Measurements from ENCODE around the gene KCNJ9. TPM values are rescaled to one million over a fixed set of nuclear protein-coding genes. Genes with fewer than 3 reads are reported as not detected.

KCNJ9 gene
- total RNA-seq, 1 experiment from 2014 or later: 0.09 TPM

DNA sequence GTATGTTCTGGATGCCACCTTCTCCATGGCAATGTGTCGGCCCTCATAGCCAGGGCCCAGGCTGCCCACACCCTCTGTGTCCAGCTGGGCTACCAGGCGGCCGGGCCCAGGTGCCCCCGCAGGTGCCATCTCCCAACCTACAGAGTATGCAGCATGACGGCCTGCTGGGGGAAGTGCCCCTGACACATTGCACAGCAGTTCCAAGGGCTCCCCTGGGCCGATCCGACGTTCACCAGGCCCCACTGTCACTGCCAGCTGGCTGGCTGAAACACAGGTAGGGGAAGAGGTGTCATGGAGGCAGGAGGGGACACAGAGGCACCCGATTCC, 11.7 kb downstream of the KCNJ9 start:
- no CpG with 5 or more reads among the region's 9 CpGs for WGBS (ENCODE audit: extremely low coverage, insufficient read length, low lambda C conversion rate)
- TF ChIP-seq, protein P1, sequence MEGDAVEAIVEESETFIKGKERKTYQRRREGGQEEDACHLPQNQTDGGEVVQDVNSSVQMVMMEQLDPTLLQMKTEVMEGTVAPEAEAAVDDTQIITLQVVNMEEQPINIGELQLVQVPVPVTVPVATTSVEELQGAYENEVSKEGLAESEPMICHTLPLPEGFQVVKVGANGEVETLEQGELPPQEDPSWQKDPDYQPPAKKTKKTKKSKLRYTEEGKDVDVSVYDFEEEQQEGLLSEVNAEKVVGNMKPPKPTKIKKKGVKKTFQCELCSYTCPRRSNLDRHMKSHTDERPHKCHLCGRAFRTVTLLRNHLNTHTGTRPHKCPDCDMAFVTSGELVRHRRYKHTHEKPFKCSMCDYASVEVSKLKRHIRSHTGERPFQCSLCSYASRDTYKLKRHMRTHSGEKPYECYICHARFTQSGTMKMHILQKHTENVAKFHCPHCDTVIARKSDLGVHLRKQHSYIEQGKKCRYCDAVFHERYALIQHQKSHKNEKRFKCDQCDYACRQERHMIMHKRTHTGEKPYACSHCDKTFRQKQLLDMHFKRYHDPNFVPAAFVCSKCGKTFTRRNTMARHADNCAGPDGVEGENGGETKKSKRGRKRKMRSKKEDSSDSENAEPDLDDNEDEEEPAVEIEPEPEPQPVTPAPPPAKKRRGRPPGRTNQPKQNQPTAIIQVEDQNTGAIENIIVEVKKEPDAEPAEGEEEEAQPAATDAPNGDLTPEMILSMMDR (conservative IDR thresholded peaks at IDR 0.05): no peak
- Histone ChIP-seq H4K20me1 (ENCODE audit: control insufficient read depth, insufficient read depth, insufficient read length) (no peaks in the 10 kb centered on the region), H2BK15ac (ENCODE audit: low read depth, low read length) (no peak overlapping the region), H2BK20ac (ENCODE audit: low read depth, low read length, poor library complexity, severe bottlenecking) (no peak overlapping the region), H3K27me3 (ENCODE audit: insufficient read depth, low read length) (no peaks in the 10 kb centered on the region), H3K79me2 (ENCODE audit: insufficient read depth, low read length) (peaks cover 3% of the 10 kb centered on the region; the same call in 1 of the 2 replicates), H3K9me3 (ENCODE audit: control insufficient read depth, low read depth, low read length) (no peaks in the 10 kb centered on the region), H3K23me2 (ENCODE audit: insufficient read length, low read depth, low read length, poor library complexity, severe bottlenecking) (peaks cover 6% of the 10 kb centered on the region), H2BK12ac (ENCODE audit: insufficient read length, low read depth, low read length) (no peak overlapping the region), H2BK120ac (ENCODE audit: low read depth, low read length, poor library complexity, severe bottlenecking) (no peak overlapping the region), H3K4me2 (ENCODE audit: insufficient read depth, insufficient read length, low read length) (no peak overlapping the region), H3K27ac (ENCODE audit: insufficient read length, low read depth, low read length) (no peak overlapping the region), H3K4ac (ENCODE audit: low read depth, low read length) (no peak overlapping the region), H3K4me1 (ENCODE audit: insufficient read depth, low read length) (peaks cover 19% of the 10 kb centered on the region), H3K9ac (ENCODE audit: extremely low read depth, insufficient read length, low read length) (no peak overlapping the region), H3K79me1 (ENCODE audit: insufficient read depth, low read depth, low read length, poor library complexity, severe bottlenecking) (no peaks in the 10 kb centered on the region), H4K8ac (replicated peaks; ENCODE audit: insufficient read length, low read depth, low read length) (no peak overlapping the region), H2BK5ac (ENCODE audit: insufficient read length, low read length) (no peak overlapping the region), H3K18ac (ENCODE audit: insufficient read length, low read depth, low read length) (no peak overlapping the region), H3K56ac (ENCODE audit: insufficient read length, low read depth, low read length) (no peak overlapping the region), H2AK5ac (ENCODE audit: insufficient read length, low read length) (no peak overlapping the region), H3K14ac (ENCODE audit: insufficient read depth, low read length) (no peak overlapping the region), H3K23ac (ENCODE audit: insufficient read length, low read depth, low read length) (no peak overlapping the region), H2AFZ (ENCODE audit: low read length) (no peak overlapping the region), H4K5ac (ENCODE audit: insufficient read length, low read depth, low read length) (no peak overlapping the region), H4K91ac (ENCODE audit: insufficient read length, low read depth, low read length) (no peak overlapping the region), H3T11ph (ENCODE audit: low read length) (no peak overlapping the region)
- H3K27ac Mint-ChIP-seq: no peak overlapping the region
- DNase-seq: no peak
- H3K4me3 Mint-ChIP-seq: no peak overlapping the region
- H3K36me3 Mint-ChIP-seq (ENCODE audit: insufficient read depth in 1 of 3, low read depth in 3 of 3): peaks cover 10 to 43% (median 40%) of the 10 kb centered on the region in 3 experiments
- H3K9me3 Mint-ChIP-seq: no peaks in the 10 kb centered on the region
- peaks cover 33 to 36% of the 10 kb centered on the region in 2 experiments for H3K4me1 Mint-ChIP-seq
- no peaks in the 10 kb centered on the region; the same call in 1 of the 2 replicates for H3K27me3 Mint-ChIP-seq (ENCODE audit: low read depth)
